PC-9 (cell line): ENCODE results near the gene MAGEF1. TPM values are rescaled to one million over a fixed set of nuclear protein-coding genes. Genes with fewer than 3 reads are reported as not detected.

ENCODE experiments used
- BruUV-seq: library from RNA; stranded (reverse); fragments of 400-500 nt; replicated peaks from 2 replicates; lab custom pipeline; 2021; lab: Mats Ljungman, UMichigan
- CTCF ChIA-PET: fragments of 300-600 bp; sonication (Branson Sonifier 250); formaldehyde crosslinking; loops from one replicate; lab custom pipeline; 2022; ENCODE audit warnings: antibody characterized with exemption; lab: Charles Lee
- POLR2A ChIA-PET: fragments of 300-600 bp; sonication (Branson Sonifier 250); formaldehyde crosslinking; loops from one replicate; lab custom pipeline; 2022; ENCODE audit warnings: antibody characterized with exemption; ENCODE audit not compliant: unreplicated experiment; lab: Charles Lee
- DNase-seq, 2 experiments: peaks; one replicate each; pipeline versions ENCODE4 v3.0.0 to v3.0.0-alpha.2; 2015 to 2022; ENCODE audit warnings: mixed read lengths in 1 of 2
- H2AFZ ChIP-seq: fragments of 200-600 bp; sonication (generic); 2 replicates; pipeline ENCODE4 v1.8.1; 2017; ENCODE audit warnings: antibody characterized with exemption
- H3F3A ChIP-seq: fragments of 200-600 bp; sonication (generic); 2 replicates; pipeline ENCODE4 v1.8.1; 2017; ENCODE audit warnings: antibody characterized with exemption, mild to moderate bottlenecking, low read depth; ENCODE audit not compliant: insufficient read depth
- H3K27ac ChIP-seq: fragments of 200-600 bp; sonication (generic); 2 replicates; pipeline ENCODE4 v1.6.1; 2016; ENCODE audit warnings: mixed run types
- H3K27me3 ChIP-seq: fragments of 200-600 bp; sonication (generic); 2 replicates; pipeline ENCODE4 v1.6.1; 2016; ENCODE audit warnings: low read depth, mixed run types; ENCODE audit not compliant: insufficient read depth
- H3K36me3 ChIP-seq: fragments of 200-600 bp; sonication (generic); 2 replicates; pipeline ENCODE4 v1.6.1; 2016; ENCODE audit warnings: low read depth, mixed run types
- H3K4me1 ChIP-seq: fragments of 200-600 bp; sonication (generic); replicated peaks from 2 replicates; pipeline ENCODE4 v1.6.1; 2016; ENCODE audit warnings: mixed run types; ENCODE audit not compliant: insufficient read depth
- H3K4me2 ChIP-seq: fragments of 200-600 bp; sonication (generic); 2 replicates; pipeline ENCODE4 v1.6.1; 2017; ENCODE audit warnings: mixed run types
- H3K4me3 ChIP-seq: fragments of 200-600 bp; sonication (generic); 2 replicates; pipeline ENCODE4 v1.6.1; 2016; ENCODE audit warnings: mixed run types
- H3K79me2 ChIP-seq: fragments of 200-600 bp; sonication (generic); 2 replicates; pipeline ENCODE4 v1.6.1; 2017; ENCODE audit warnings: low read depth, mixed run types
- H3K9me2 ChIP-seq: fragments of 200-600 bp; sonication (generic); 2 replicates; pipeline ENCODE4 v1.8.1; 2017; ENCODE audit warnings: mild to moderate bottlenecking; ENCODE audit not compliant: insufficient read depth
- H3K9me3 ChIP-seq: fragments of 200-600 bp; sonication (generic); 2 replicates; pipeline ENCODE4 v1.8.1; 2016; ENCODE audit warnings: low read depth; ENCODE audit not compliant: insufficient read depth
- H4K20me1 ChIP-seq: fragments of 200-600 bp; sonication (generic); 2 replicates; pipeline ENCODE4 v1.8.1; 2017; ENCODE audit not compliant: insufficient read depth
- CTCF ChIP-seq: fragments of 200-600 bp; sonication (generic); conservative IDR thresholded peaks from 2 replicates; pipeline ENCODE4 v1.6.1; 2017; ENCODE audit warnings: mixed run types, antibody characterized with exemption, mild to moderate bottlenecking, moderate library complexity
- EZH2 ChIP-seq: fragments of 200-600 bp; sonication (generic); IDR thresholded peaks from 2 replicates; pipeline ENCODE4 v1.8.0; 2017; ENCODE audit warnings: antibody characterized with exemption, low read depth
- intact Hi-C: fragments of 100-400 bp; cut with micrococcal nuclease; formaldehyde crosslinking; loops from one replicate; pipeline ENCODE4 v1.10.0; 2022; ENCODE audit not compliant: unreplicated experiment
- total RNA-seq: library from RNA; stranded (reverse); gene quantifications from 2 replicates; pipeline ENCODE4 v1.2.3, GENCODE V29; 2021

The MAGEF1 gene
- total RNA-seq, 1 experiment from 2014 or later, result 97.2 TPM

GRCh38 chr3:184760337-184761074, 48.6 kb upstream of the MAGEF1 start:
- Histone ChIP-seq H3K4me1 (peaks cover 10% of the 10 kb centered on the region), H3K9me2 (no peaks in the 10 kb centered on the region), H3K4me3 (no peak overlapping the region), H3K27me3 (no peaks in the 10 kb centered on the region), H3K9me3 (no peaks in the 10 kb centered on the region), H3K27ac (no peak overlapping the region), H3K36me3 (no peaks in the 10 kb centered on the region), H3K79me2 (no peaks in the 10 kb centered on the region), H3K4me2 (no peak overlapping the region), H2AFZ (no peak overlapping the region), H4K20me1 (no peaks in the 10 kb centered on the region), H3F3A (peaks cover 9% of the 10 kb centered on the region; the same call in 1 of the 2 replicates)
- no peak for DNase-seq
- intact Hi-C loops, result no loop called here
- no TSS peak for BruUV-seq
- CTCF ChIA-PET, result no interaction called here
- POLR2A ChIA-PET, result no interaction called here
- no peak for TF ChIP-seq EZH2
- no peak for TF ChIP-seq CTCF

GRCh38 chr3:184759666-184760200, 47.9 kb upstream of the MAGEF1 start:
- Histone ChIP-seq H4K20me1 (no peaks in the 10 kb centered on the region), H3F3A (peaks cover 4% of the 10 kb centered on the region; the same call in 1 of the 2 replicates), H3K9me2 (no peaks in the 10 kb centered on the region), H3K27me3 (no peaks in the 10 kb centered on the region), H3K36me3 (no peaks in the 10 kb centered on the region), H3K9me3 (no peaks in the 10 kb centered on the region), H3K4me3 (no peak overlapping the region), H3K4me2 (no peak overlapping the region), H3K79me2 (no peaks in the 10 kb centered on the region), H2AFZ (no peak overlapping the region), H3K4me1 (peaks cover 2% of the 10 kb centered on the region), H3K27ac (no peak overlapping the region)
- intact Hi-C loops, result no loop called here
- BruUV-seq, result no TSS peak
- ChIA-PET CTCF (interaction anchor here (0.6 kb wide), 1 partner anchor 24 kb away, joined by 3 read pairs; no protein-coding TSS in a partner anchor), POLR2A (no interaction called here)
- TF ChIP-seq EZH2, result no peak
- no peak for TF ChIP-seq CTCF
- DNase-seq, result no peak

GRCh38 chr3:184758056-184758455, 46.2 kb upstream of the MAGEF1 start:
- H3K4me2 ChIP-seq, result no peak overlapping the region
- no peaks in the 10 kb centered on the region for H3K9me2 ChIP-seq
- no peaks in the 10 kb centered on the region for H4K20me1 ChIP-seq
- ChIA-PET CTCF (no interaction called here), POLR2A (no interaction called here)
- H3K36me3 ChIP-seq, result no peaks in the 10 kb centered on the region
- no TSS peak for BruUV-seq
- no peak overlapping the region for H3K27ac ChIP-seq
- no peaks in the 10 kb centered on the region for H3K79me2 ChIP-seq
- no peaks in the 10 kb centered on the region for H3K9me3 ChIP-seq
- DNase-seq, result no peak
- intact Hi-C loops, result no loop called here
- no peaks in the 10 kb centered on the region for H3F3A ChIP-seq
- no peak overlapping the region for H2AFZ ChIP-seq
- H3K4me3 ChIP-seq, result no peak overlapping the region
- H3K27me3 ChIP-seq, result no peaks in the 10 kb centered on the region
- TF ChIP-seq CTCF (no peak), EZH2 (no peak)
- H3K4me1 ChIP-seq, result no peaks in the 10 kb centered on the region
